Endometrial microvascular endothelial cells (primary cell): ENCODE measurements around the gene PRH2. TPM values are rescaled to one million over a fixed set of nuclear protein-coding genes. Genes with fewer than 3 reads are reported as not detected.

ENCODE experiments used
- in situ Hi-C: cut with HindIII; loops from 2 replicates; pipeline ENCODE4 v1.10.0; 2017; ENCODE audit warnings: low sequenced_read_pairs, low pct_unique_long_range_greater_than_20kb; ENCODE audit errors: inconsistent ontology term
- total RNA-seq: library from RNA; depleted of rRNA; stranded (reverse); fragments of >200 nt; gene quantifications from one replicate; pipeline ENCODE4 v1.2.3, GENCODE V29; 2015; ENCODE audit errors: inconsistent ontology term

PRH2 gene
- total RNA-seq, 1 donor from 2014 or later = not detected

DNA sequence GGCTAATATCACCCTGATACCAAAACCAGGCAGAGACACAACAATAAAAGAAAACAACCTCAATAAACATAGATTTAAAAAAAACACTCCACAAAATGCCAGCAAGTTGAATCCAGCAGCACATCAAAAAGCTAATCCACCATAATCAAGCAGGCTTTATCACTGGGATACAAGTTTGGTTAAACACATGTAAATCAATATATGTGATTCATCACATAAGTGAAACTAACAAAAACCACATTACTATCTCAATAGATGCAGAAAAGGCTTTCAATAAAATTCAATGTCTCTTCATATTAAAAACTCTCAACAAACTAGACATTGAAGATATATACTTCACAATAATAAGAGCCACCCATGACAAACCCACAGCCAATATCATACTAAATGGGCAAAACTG lies 27.0 kb downstream of the PRH2 start:
- in situ Hi-C loops = no loop called here

DNA sequence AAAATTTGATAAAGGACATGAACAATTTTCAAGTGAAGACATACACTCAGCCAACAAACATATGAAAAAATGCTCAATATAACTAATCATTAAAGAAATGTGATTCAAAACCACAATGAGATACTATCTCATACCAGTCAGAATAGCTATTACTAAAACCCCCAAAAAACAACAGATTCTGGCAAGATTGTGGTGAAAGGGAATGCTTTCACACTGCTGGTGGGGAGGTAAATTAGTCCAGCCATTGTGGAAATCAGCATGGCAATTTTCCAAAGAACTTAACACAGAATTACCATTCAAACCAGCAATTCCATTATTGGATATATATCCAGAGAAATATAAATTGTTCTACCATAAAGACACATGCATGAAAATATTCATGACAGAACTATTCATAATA lies 28.7 kb downstream of the PRH2 start:
- in situ Hi-C loops = no loop called here

DNA sequence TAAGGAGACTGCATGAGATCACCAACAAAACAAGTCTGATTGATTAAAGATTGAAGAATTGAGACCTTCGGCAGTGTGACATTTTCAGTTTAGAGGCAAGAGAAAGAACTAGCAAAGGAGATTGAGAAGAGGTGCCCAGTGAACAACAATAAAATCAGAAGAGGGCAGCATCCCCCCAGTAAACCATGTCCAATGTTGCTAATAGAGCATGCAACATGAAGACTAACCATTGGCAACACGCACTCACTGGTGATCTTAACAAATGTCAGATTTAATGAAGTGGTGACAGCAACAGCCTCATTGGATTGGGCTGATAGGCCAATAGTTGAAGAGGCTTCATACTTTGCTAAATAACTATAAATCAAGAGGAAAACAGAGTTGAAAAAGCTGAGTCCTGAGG lies 30.8 kb downstream of the PRH2 start:
- in situ Hi-C loops = no loop called here

DNA sequence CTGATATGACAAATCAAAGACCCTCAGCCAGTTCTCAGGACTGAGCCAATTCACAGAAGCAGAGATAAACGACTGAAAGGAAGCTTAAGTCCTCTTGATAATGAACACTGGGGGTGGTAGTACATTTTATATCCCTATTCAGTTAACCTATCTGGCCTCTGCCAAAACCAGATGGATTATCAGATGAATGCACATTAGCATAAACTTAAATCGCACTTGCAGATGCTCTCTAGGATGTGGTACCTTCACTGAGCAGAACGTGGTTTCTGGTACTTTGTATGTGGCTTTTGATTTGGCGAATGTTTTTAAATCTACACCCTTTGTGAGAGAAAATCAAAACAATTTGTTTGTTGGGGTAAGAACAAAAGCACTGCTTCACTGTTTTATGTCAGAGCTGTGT lies 31.2 kb downstream of the PRH2 start:
- in situ Hi-C loops = no loop called here

DNA sequence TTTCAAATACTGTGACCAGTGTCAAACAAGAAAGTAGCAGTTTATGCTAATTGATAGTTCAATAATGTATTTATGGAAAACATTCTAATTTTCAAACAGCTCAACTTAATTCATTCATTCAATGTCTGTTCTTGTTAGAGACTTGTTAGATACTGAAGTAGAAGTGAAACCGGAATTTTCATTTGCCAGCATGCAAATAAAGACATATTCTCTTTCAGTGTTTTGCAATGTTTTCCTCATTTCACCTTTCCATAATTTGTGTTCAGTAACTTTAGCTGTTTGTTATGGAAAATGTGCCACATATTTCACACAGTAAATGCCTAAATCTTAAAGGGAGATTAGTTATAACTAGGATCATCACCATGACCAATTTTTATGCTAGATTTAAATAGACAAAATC lies 36.4 kb downstream of the PRH2 start:
- in situ Hi-C loops = no loop called here

DNA sequence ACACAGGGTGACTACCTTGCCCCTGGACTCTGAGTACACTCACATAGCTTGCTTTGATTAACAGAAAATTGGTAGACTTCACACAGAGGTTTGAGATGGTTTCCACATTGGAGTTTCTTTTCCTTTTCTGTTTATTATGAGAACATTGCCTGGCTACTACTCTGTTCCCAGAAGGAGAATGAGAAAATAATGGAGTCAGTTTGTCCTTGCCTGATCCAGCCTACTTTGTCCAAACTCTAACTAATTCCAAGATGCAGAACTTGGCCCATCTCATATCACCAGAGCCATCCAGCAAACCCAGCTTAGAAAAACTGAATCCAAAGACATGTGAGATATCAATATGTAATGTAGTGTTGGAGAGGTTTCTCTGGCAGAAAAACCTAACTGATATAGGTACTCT lies 37.3 kb downstream of the PRH2 start:
- in situ Hi-C loops = no loop called here

DNA sequence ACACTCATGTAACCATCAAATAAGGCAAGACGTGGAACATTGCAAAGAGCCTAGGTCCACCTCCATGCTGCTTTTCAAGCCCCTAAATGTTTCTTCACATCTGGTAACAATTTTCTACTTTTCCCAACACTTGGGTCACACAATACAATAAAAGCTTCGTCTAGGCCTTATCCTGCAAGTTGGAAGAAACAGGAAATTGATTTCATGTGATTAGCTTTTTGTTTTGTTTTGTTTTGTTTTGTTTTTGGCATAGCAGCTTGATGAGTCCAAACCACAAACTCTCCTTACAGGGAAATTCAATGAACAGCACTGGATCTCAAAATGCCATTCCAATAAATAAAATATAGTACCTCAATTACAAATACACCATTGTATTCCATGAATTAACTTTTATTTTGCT lies 38.4 kb downstream of the PRH2 start:
- in situ Hi-C loops = no loop called here

DNA sequence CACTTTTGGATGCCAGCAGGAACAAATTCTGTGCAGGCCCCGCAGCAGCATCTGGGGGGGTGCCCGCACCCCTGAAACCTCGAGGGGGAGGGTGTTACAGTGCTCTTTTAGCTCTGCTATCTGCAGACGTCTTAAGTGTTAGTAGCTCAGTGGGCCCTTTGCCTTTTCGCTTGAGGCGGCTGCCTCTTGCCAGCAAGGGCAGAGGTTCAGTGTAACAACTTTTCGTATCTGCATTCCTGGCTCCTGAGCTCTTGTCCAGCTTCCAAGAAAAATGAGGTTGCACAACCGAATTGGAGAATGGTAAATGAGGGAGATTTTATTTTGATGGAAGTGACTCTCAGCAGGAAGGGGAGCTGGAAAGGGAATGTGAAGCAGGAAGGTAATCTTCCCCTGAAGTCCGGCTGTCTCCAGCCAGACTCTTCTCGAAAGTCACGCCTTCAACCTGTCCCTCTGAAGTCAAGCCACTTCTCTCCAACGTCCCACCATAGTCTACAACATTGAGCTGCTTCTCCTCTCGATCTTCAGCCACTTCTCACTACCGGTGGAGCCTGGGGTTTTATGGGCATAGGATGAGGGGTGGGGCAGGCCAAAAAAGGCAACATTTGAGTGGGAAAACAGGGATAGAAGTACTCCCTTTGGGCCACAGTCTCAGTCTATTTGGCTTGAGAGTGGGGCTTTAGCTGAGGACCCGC lies 39.9 kb downstream of the PRH2 start:
- in situ Hi-C loops = no loop called here

DNA sequence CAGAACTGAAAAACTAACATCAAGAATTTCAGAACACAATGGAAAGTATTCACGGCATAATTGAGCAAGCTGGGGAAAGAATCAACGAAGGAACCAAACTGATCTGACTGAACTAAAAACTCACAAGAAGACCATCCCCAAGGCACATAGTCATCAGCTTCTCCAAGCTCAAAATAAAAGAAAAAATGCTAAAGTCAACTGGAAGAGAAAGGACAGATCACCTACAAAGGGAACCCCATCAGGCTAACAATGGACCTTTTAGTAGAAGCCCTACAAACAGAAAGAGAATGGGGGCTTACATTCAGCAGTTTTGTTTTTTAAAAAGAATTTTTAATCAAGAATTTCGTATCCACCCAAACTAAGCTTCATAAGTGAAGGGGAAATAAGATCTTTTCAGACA lies 45.9 kb downstream of the PRH2 start:
- in situ Hi-C loops = no loop called here

DNA sequence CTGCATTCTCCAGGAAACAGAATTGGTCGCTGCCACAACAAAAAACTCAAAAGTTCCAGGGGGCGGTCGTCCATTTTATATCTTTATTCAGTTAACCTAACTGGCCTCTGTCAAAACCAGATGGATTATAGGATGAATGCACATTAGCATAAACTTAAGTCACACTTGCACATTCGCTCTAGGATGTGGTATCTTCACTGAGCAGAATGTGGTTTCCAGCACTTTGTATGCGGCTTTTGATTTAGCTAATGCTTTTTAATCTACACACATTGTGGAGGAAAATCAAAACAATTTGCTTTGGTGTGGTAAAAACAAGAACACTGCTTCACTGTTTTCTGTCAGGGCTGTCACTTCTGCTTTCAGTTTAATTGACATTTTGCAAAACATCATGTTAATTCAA lies 53.2 kb downstream of the PRH2 start:
- in situ Hi-C loops = no loop called here

Other genes with a start within 250 kb of the PRH2 start
- 284 TPM for gene YBX3, start 205.9 kb upstream of the PRH2 start, total RNA-seq
- not detected for gene TAS2R7, start 126.6 kb upstream of the PRH2 start, total RNA-seq
- not detected for gene TAS2R8, start 122.0 kb upstream of the PRH2 start, total RNA-seq
- gene TAS2R9, start 119.1 kb upstream of the PRH2 start, total RNA-seq = not detected
- not detected for gene TAS2R10, start 102.9 kb upstream of the PRH2 start, total RNA-seq
- not detected for gene PRR4, start 79.8 kb upstream of the PRH2 start, total RNA-seq
- gene PRH1, start 45.0 kb upstream of the PRH2 start, total RNA-seq = 11.5 TPM
- 0.09 TPM for gene TAS2R13, start 19.7 kb upstream of the PRH2 start, total RNA-seq
- 0.09 TPM for gene TAS2R14, start 10.0 kb downstream of the PRH2 start, total RNA-seq
- gene TAS2R50, start 57.7 kb downstream of the PRH2 start, total RNA-seq = 0.09 TPM
- gene TAS2R20, start 69.1 kb downstream of the PRH2 start, total RNA-seq = 0.65 TPM
- 0.19 TPM for gene TAS2R19, start 93.4 kb downstream of the PRH2 start, total RNA-seq
- gene TAS2R31, start 102.2 kb downstream of the PRH2 start, total RNA-seq = not detected
- 0.46 TPM for gene TAS2R46, start 133.1 kb downstream of the PRH2 start, total RNA-seq
- not detected for gene TAS2R43, start 163.1 kb downstream of the PRH2 start, total RNA-seq
- gene TAS2R30, start 205.4 kb downstream of the PRH2 start, total RNA-seq = 0.56 TPM
- 6.3 TPM for gene SMIM10L1, start 242.0 kb downstream of the PRH2 start, total RNA-seq